CD14-positive monocyte (primary cell): ENCODE data around the gene IGFBP6. TPM values are rescaled to one million over a fixed set of nuclear protein-coding genes. Genes with fewer than 3 reads are reported as not detected.
A peak's percentile ranks its signal among the peaks of the same experiment; 100 is the strongest.

ENCODE experiments used
- DNase-seq, 3 donors: peaks; one replicate each; pipeline ENCODE4 v3.0.0-alpha.2; 2011 to 2022
- H2AFZ ChIP-seq: 2 replicates; pipeline ENCODE4 v1.6.0; 2012; ENCODE audit warnings: mild to moderate bottlenecking, low read depth, low read length, inconsistent platforms; ENCODE audit not compliant: insufficient read depth, poor library complexity, severe bottlenecking
- H3K27ac ChIP-seq, 2 donors: 1 replicate in 1 of 2; 2 replicates in 1 of 2; pipeline ENCODE4 v1.5.1; 2012 to 2013; ENCODE audit warnings: low read length in 2 of 2, control low read depth in 1 of 2, inconsistent platforms in 1 of 2, low read depth in 1 of 2, mild to moderate bottlenecking in 1 of 2
- H3K27me3 ChIP-seq, 2 donors: one replicate each; pipeline versions ENCODE4 v1.6.0 to v1.6.1; 2011 to 2013; ENCODE audit warnings: low read length in 2 of 2; ENCODE audit not compliant: control insufficient read depth in 2 of 2, insufficient read depth in 2 of 2
- H3K36me3 ChIP-seq, 2 donors: replicated peaks in 1 of 2; 1 replicate in 1 of 2; 2 replicates in 1 of 2; pipeline versions ENCODE4 v1.5.1 to v1.6.1; 2012 to 2013; ENCODE audit warnings: low read length in 2 of 2, control low read depth in 1 of 2, inconsistent platforms in 1 of 2, mild to moderate bottlenecking in 1 of 2; ENCODE audit not compliant: insufficient read depth in 2 of 2, control insufficient read depth in 1 of 2
- H3K4me1 ChIP-seq, 2 donors: 1 replicate in 1 of 2; 2 replicates in 1 of 2; pipeline versions ENCODE4 v1.5.1 to v1.6.1; 2012 to 2013; ENCODE audit warnings: low read length in 2 of 2, control low read depth in 1 of 2, inconsistent platforms in 1 of 2, mild to moderate bottlenecking in 1 of 2, moderate library complexity in 1 of 2; ENCODE audit not compliant: insufficient read depth in 2 of 2, control insufficient read depth in 1 of 2
- H3K4me2 ChIP-seq: replicated peaks from 2 replicates; pipeline ENCODE3; 2012; ENCODE audit warnings: low read length, moderate library complexity, mild to moderate bottlenecking; ENCODE audit not compliant: poor library complexity, severe bottlenecking; ENCODE audit errors: extremely low read depth
- H3K4me3 ChIP-seq, 3 experiments: fragments of 200-600 bp in 1 of 3; sonication (generic) in 1 of 3; replicated peaks in 1 of 3; 1 replicate in 2 of 3; 2 replicates in 1 of 3; pipeline ENCODE4 v1.5.1; 2011 to 2013; ENCODE audit warnings: low read length in 3 of 3, mild to moderate bottlenecking in 3 of 3, control low read depth in 2 of 3, low read depth in 2 of 3, inconsistent platforms in 1 of 3, moderate library complexity in 1 of 3
- H3K79me2 ChIP-seq: 2 replicates; pipeline ENCODE4 v1.6.0; 2012; ENCODE audit warnings: mild to moderate bottlenecking, control low read depth, inconsistent platforms, low read length, moderate library complexity; ENCODE audit not compliant: insufficient read depth
- H3K9ac ChIP-seq: 2 replicates; pipeline ENCODE4 v1.6.0; 2017; ENCODE audit warnings: low read length, mild to moderate bottlenecking; ENCODE audit not compliant: insufficient read depth, poor library complexity, severe bottlenecking
- H3K9me3 ChIP-seq, 2 donors: replicated peaks in 1 of 2; 1 replicate in 1 of 2; 2 replicates in 1 of 2; pipeline versions ENCODE4 v1.5.1 to v1.6.1; 2012 to 2013; ENCODE audit warnings: low read length in 2 of 2, control low read depth in 1 of 2; ENCODE audit not compliant: control insufficient read depth in 1 of 2, insufficient read depth in 1 of 2
- H4K20me1 ChIP-seq: 2 replicates; pipeline ENCODE4 v1.6.0; 2012; ENCODE audit warnings: mild to moderate bottlenecking, low read length, control low read depth, moderate library complexity; ENCODE audit not compliant: insufficient read depth
- H3K27ac Mint-ChIP-seq, 7 donors: one replicate each; pipeline ENCODE4 v1.8.0; 2020; ENCODE audit warnings: mild to moderate bottlenecking in 7 of 7, mixed read lengths in 7 of 7, moderate library complexity in 6 of 7, inconsistent platforms in 2 of 7
- H3K27me3 Mint-ChIP-seq, 3 donors: one replicate each; pipeline ENCODE4 v1.8.0; 2021 to 2022; ENCODE audit warnings: low read depth in 3 of 3, mild to moderate bottlenecking in 3 of 3, mixed read lengths in 3 of 3, moderate library complexity in 3 of 3, inconsistent platforms in 1 of 3
- H3K36me3 Mint-ChIP-seq, 2 donors: one replicate each; pipeline ENCODE4 v1.8.0; 2020; ENCODE audit warnings: mixed read lengths in 2 of 2, inconsistent platforms in 1 of 2, mild to moderate bottlenecking in 1 of 2
- H3K4me1 Mint-ChIP-seq: one replicate; pipeline ENCODE4 v1.8.0; 2020; ENCODE audit warnings: mild to moderate bottlenecking, mixed read lengths
- H3K4me3 Mint-ChIP-seq, 2 donors: one replicate each; pipeline ENCODE4 v1.8.0; 2020; ENCODE audit warnings: mild to moderate bottlenecking in 2 of 2, mixed read lengths in 2 of 2, moderate library complexity in 1 of 2
- H3K9me3 Mint-ChIP-seq, 7 donors: one replicate each; pipeline ENCODE4 v1.8.0; 2020 to 2022; ENCODE audit warnings: mixed read lengths in 7 of 7, mild to moderate bottlenecking in 6 of 7, moderate library complexity in 6 of 7, inconsistent platforms in 2 of 7
- WGBS: methylation state at CpG from one replicate; pipeline ENCODE4 v1.1.5; 2013; ENCODE audit warnings: missing lambda C conversion rate; ENCODE audit not compliant: insufficient coverage; 5-methylcytosine and 5-hydroxymethylcytosine counted together
- intact Hi-C, 2 donors: fragments of 100-400 bp; cut with micrococcal nuclease; formaldehyde crosslinking; loops; one replicate each; pipeline versions ENCODE4 v1.15.0 to v1.15.1; 2023
- polyA plus RNA-seq, 3 donors: library from polyadenylated mRNA; depleted of rRNA in 1 of 3; unstranded in 2 of 3; stranded (reverse) in 1 of 3; fragments of 300-500 nt in 2 of 3; fragments of >200 nt in 1 of 3; fragmentation: Illumina TruSeq in 2 of 3; gene quantifications; 1 replicate in 2 of 3; 2 replicates in 1 of 3; pipeline ENCODE4 v1.2.3, GENCODE V29; 2012 to 2021
- TF ChIP-seq, protein P1 (sequence below): fragments of 200-600 bp; IDR thresholded peaks from one replicate; pipeline ENCODE4 v1.8.0; 2022; ENCODE audit warnings: antibody characterized with exemption, mild to moderate bottlenecking

Gene IGFBP6
- polyA plus RNA-seq, 3 donors, result 0.20 TPM; not detected in 2

DNA sequence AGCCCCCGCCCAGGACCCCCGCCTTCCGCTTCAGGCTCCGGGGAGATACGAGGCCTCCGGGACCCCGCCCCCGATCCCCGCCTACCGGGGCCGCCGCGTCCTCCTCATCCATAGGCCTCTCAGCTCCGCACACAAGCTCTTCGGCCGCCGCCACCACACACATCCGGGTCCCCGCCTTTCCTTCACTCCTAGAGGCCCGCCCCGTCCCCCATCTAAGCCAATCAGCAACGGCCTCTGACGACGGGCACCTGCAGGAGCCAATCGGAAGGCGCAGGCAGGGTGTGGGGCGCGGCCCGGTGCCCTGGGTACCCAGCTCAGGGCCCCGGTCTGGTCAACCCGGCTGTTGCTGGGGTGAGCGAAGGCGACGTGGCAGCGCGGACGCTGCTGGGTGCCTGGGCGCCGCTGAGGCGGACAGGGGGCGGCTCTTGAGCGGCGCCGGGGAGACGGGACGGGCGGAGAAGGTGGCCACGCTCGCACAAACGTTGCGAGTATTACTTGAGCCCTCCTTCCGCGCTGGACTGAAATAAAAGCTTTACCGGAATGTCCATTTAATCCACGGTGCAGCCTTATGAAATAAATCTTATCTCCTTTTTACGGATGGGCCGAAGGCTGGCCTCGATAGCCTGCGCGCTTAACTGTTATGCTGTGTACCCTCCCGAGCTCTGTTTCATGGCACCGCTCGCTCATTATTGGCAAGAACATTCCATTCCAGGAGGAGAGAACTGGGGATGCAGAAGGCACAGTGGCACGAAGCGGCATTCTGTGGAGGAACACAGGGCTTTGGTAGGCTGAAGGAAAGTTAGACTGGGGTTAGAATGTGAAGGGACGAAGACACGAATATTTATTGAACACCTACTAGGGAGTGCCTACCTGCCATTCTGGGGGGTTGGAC is 18.0 kb upstream of the IGFBP6 start, which contains the start of gene SPRYD3:
SPRYD3 (minus strand) TSS at position 165 of the 892 bp plus-strand sequence; CDS start at position 108, 57 bp downstream.
- H3K4me3 ChIP-seq, result peak within 1 kb of the TSS; percentile 54 to 87 (median 68)
- H3K9ac ChIP-seq, result peak within 1 kb of the TSS; percentile 72
- no peaks in the 10 kb centered on the region for H3K27me3 ChIP-seq
- Mint-ChIP-seq H3K36me3 (peaks cover 31 to 32% of the 10 kb centered on the region in 2 donors), H3K27me3 (peaks cover 0 to 4% (median 4%) of the 10 kb centered on the region in 3 donors), H3K9me3 (peaks cover 0 to 4% (median 0%) of the 10 kb centered on the region in 7 donors), H3K4me1 (peaks cover 27% of the 10 kb centered on the region), H3K27ac (peak within 1 kb of the TSS; percentile 66 to 91 (median 85)), H3K4me3 (peak within 1 kb of the TSS; percentile 80 to 90)
- H2AFZ ChIP-seq, result peak within 1 kb of the TSS; percentile 99
- TF ChIP-seq, protein P1, sequence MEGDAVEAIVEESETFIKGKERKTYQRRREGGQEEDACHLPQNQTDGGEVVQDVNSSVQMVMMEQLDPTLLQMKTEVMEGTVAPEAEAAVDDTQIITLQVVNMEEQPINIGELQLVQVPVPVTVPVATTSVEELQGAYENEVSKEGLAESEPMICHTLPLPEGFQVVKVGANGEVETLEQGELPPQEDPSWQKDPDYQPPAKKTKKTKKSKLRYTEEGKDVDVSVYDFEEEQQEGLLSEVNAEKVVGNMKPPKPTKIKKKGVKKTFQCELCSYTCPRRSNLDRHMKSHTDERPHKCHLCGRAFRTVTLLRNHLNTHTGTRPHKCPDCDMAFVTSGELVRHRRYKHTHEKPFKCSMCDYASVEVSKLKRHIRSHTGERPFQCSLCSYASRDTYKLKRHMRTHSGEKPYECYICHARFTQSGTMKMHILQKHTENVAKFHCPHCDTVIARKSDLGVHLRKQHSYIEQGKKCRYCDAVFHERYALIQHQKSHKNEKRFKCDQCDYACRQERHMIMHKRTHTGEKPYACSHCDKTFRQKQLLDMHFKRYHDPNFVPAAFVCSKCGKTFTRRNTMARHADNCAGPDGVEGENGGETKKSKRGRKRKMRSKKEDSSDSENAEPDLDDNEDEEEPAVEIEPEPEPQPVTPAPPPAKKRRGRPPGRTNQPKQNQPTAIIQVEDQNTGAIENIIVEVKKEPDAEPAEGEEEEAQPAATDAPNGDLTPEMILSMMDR, result no peak
- H3K27ac ChIP-seq, result peak within 1 kb of the TSS; percentile 71 to 83
- peaks cover 28% of the 10 kb centered on the region for H3K79me2 ChIP-seq
- no peaks in the 10 kb centered on the region for H4K20me1 ChIP-seq
- peaks cover 28 to 32% of the 10 kb centered on the region in 2 donors for H3K36me3 ChIP-seq
- 1% methylated on average over 64 of the region's 67 CpGs for WGBS
- peak; percentile 95 to 97 (median 95) for DNase-seq
- no peaks in the 10 kb centered on the region for H3K9me3 ChIP-seq
- peak within 1 kb of the TSS; percentile 97 for H3K4me2 ChIP-seq
- intact Hi-C loops, result loop anchor here in 1 of 2 donors (2.0 kb wide), 1 partner anchor 19 kb away; no protein-coding TSS in a partner anchor
- H3K4me1 ChIP-seq, result peaks cover 18 to 30% of the 10 kb centered on the region in 2 donors

DNA sequence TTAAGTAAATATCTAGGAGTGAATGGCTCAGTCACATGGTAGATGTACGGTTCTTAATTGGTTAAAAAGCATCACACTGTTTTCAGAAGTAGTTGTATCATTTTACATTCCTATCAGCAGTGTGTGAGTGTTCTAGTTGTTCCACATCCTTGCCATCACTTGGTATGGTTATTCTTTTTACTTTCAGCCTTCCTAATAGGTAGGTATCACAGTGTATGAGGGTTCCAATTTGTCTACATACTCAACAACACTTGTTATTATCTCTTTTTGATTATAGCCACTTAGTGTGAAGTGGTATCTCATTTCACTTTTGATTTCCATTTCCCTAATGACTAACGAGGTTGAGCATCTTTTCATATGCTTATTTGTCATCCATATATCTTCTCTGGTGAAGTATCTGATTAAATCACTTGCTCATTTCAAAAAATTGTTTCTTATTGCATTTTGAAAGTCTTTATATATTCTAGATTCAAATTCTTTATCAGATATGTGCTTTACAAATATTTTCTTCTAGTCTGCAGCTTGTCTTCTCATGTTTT is 14.8 kb upstream of the IGFBP6 start:
- H3K9me3 Mint-ChIP-seq, result peaks cover 0 to 7% (median 0%) of the 10 kb centered on the region in 7 donors
- no peak for DNase-seq
- H3K4me3 Mint-ChIP-seq, result no peak overlapping the region
- Histone ChIP-seq H3K36me3 (no peaks in the 10 kb centered on the region), H3K4me1 (peaks cover 18 to 23% of the 10 kb centered on the region in 2 donors), H2AFZ (no peak overlapping the region), H4K20me1 (no peaks in the 10 kb centered on the region), H3K79me2 (peaks cover 14% of the 10 kb centered on the region), H3K4me3 (no peak overlapping the region), H3K9me3 (no peaks in the 10 kb centered on the region), H3K27ac (no peak overlapping the region), H3K4me2 (no peak overlapping the region), H3K9ac (no peak overlapping the region), H3K27me3 (no peaks in the 10 kb centered on the region)
- intact Hi-C loops, result no loop called here
- peaks cover 2 to 4% (median 4%) of the 10 kb centered on the region in 3 donors for H3K27me3 Mint-ChIP-seq
- TF ChIP-seq, protein P1, result no peak
- no peak overlapping the region for H3K27ac Mint-ChIP-seq
- WGBS, result no CpG with 5 or more reads among the region's 2 CpGs
- no peaks in the 10 kb centered on the region for H3K36me3 Mint-ChIP-seq
- H3K4me1 Mint-ChIP-seq, result peaks cover 20% of the 10 kb centered on the region
